HepG2 (cell line): ENCODE measurements around the gene UBR4. TPM values are rescaled to one million over a fixed set of nuclear protein-coding genes. Genes with fewer than 3 reads are reported as not detected.

ENCODE experiments used
- ATAC-seq: fragments of 200-7000 bp; cut with Tn5 transposase; 3 replicates; pipeline ENCODE4 v1.9.1; 2020; ENCODE audit warnings: mild to moderate bottlenecking, moderate library complexity
- BruUV-seq: library from RNA; stranded (reverse); fragments of 400-500 nt; replicated peaks from 2 replicates; lab custom pipeline; 2021; lab: Mats Ljungman, UMichigan
- CTCF ChIA-PET: fragments of 300-600 bp; formaldehyde crosslinking; extraction: SDS; loops from one replicate; lab custom pipeline; 2021; ENCODE audit warnings: low total read pairs, inconsistent platforms, low intra/inter-chr PET ratio; lab: Yijun Ruan, JAX
- POLR2A ChIA-PET: fragments of 350-600 bp; sonication (Branson Sonifier 250); formaldehyde crosslinking; loops from one replicate; lab custom pipeline; 2020; ENCODE audit warnings: antibody characterized with exemption, inconsistent platforms; lab: Yijun Ruan, JAX
- DNase-seq: peaks from one replicate; pipeline ENCODE4 v3.0.0-alpha.2; 2015; ENCODE audit warnings: low spot score
- FAIRE-seq: peaks from 3 replicates; lab custom pipeline; 2011; peaks lifted over from hg19 to GRCh38; lab: Jason Lieb, UNC
- H2AFZ ChIP-seq: one replicate; pipeline ENCODE4 v1.6.1; 2011; ENCODE audit warnings: low read length, inconsistent platforms
- H3K27ac ChIP-seq: fragments of 300-600 bp; 3 replicates; pipeline ENCODE4 v1.8.0; 2011; ENCODE audit warnings: mixed run types, mild to moderate bottlenecking, mixed read lengths, low read length, inconsistent platforms; ENCODE audit not compliant: insufficient read depth; ENCODE audit errors: extremely low read length
- H3K27me3 ChIP-seq, 2 experiments: fragments of 200-600 bp in 1 of 2; 2 replicates in 1 of 2; 3 replicates in 1 of 2; pipeline versions ENCODE4 v1.6.0 to v1.8.0; 2011; ENCODE audit warnings: low read length in 2 of 2, mild to moderate bottlenecking in 2 of 2, moderate library complexity in 2 of 2, inconsistent platforms in 1 of 2; ENCODE audit not compliant: insufficient read depth in 2 of 2, control insufficient read depth in 1 of 2
- H3K36me3 ChIP-seq, 2 experiments: fragments of 200-600 bp in 1 of 2; replicated peaks in 1 of 2; 2 replicates in 1 of 2; 3 replicates in 1 of 2; pipeline versions ENCODE4 v1.5.1 to v1.8.0; 2011; ENCODE audit warnings: low read length in 2 of 2, inconsistent platforms in 1 of 2; ENCODE audit not compliant: insufficient read depth in 2 of 2, control insufficient read depth in 1 of 2
- H3K4me1 ChIP-seq: 2 replicates; pipeline ENCODE4 v1.5.1; 2012; ENCODE audit warnings: low read length, inconsistent platforms; ENCODE audit not compliant: insufficient read depth
- H3K4me2 ChIP-seq: 2 replicates; pipeline ENCODE4 v1.6.0; 2011; ENCODE audit warnings: low read depth, low read length, inconsistent platforms
- H3K4me3 ChIP-seq, 3 experiments: fragments of 200-600 bp in 1 of 3; sonication (generic), shearing (Covaris generic) in 1 of 3; replicated peaks in 1 of 3; 2 replicates each; pipeline ENCODE4 v1.5.1; 2011 to 2016; ENCODE audit warnings: low read length in 3 of 3, inconsistent platforms in 2 of 3, low read depth in 2 of 3, mild to moderate bottlenecking in 2 of 3, control low read depth in 1 of 3, mixed read lengths in 1 of 3; ENCODE audit not compliant: insufficient read depth in 1 of 3
- H3K79me2 ChIP-seq: one replicate; pipeline ENCODE4 v1.6.1; 2011; ENCODE audit warnings: low read length, inconsistent platforms; ENCODE audit not compliant: insufficient read depth
- H3K9ac ChIP-seq: 2 replicates; pipeline ENCODE4 v1.6.0; 2011; ENCODE audit warnings: mild to moderate bottlenecking, low read depth, low read length, inconsistent platforms; ENCODE audit not compliant: insufficient read depth
- H3K9me3 ChIP-seq: 2 replicates; pipeline ENCODE4 v1.5.1; 2012; ENCODE audit warnings: mild to moderate bottlenecking, low read length
- H4K20me1 ChIP-seq: 2 replicates; pipeline ENCODE4 v1.6.0; 2011; ENCODE audit warnings: inconsistent platforms, mild to moderate bottlenecking, low read length, moderate library complexity; ENCODE audit not compliant: insufficient read depth
- NR1H2 ChIP-seq: sonication (generic); formaldehyde crosslinking; IDR thresholded peaks from 2 replicates; pipeline ENCODE4 v1.8.1; 2022; ENCODE audit warnings: low read depth, missing genetic modification reagents, borderline replicate concordance
- SP4 ChIP-seq: sonication (generic); formaldehyde crosslinking; IDR thresholded peaks from 2 replicates; pipeline ENCODE4 v1.8.1; 2023; ENCODE audit warnings: mild to moderate bottlenecking, missing genetic modification reagents
- WGBS: methylation state at CpG from one replicate; pipeline ENCODE4 v1.1.6; 2017; ENCODE audit warnings: low lambda C conversion rate; 5-methylcytosine and 5-hydroxymethylcytosine counted together
- in situ Hi-C: cut with HindIII; loops from 2 replicates; pipeline ENCODE4 v1.10.0; 2017; ENCODE audit warnings: low pct_unique_long_range_greater_than_20kb; ENCODE audit not compliant: extremely low pct_ligation_motif_present
- intact Hi-C: fragments of 100-400 bp; cut with micrococcal nuclease; formaldehyde crosslinking; loops from one replicate; pipeline ENCODE4 v1.10.0; 2022; ENCODE audit not compliant: unreplicated experiment
- polyA plus RNA-seq, 8 experiments: library from polyadenylated mRNA; depleted of rRNA in 3 of 8; stranded (reverse) in 7 of 8; unstranded in 1 of 8; fragments of >200 nt; fragmentation: Illumina TruSeq in 4 of 8; extraction: Trizol in 4 of 8; gene quantifications; 2 replicates each; pipeline versions ENCODE4 v1.2.1 to v1.2.3, GENCODE V29; 2011 to 2016; ENCODE audit warnings: low read depth in 4 of 8, missing spikeins in 1 of 8, mixed read lengths in 1 of 8; ENCODE audit not compliant: insufficient read depth in 1 of 8
- total RNA-seq, 5 experiments: library from RNA; depleted of rRNA; stranded (reverse); fragments of >200 nt; fragmentation: Illumina TruSeq; extraction: Trizol; gene quantifications; 2 replicates each; pipeline ENCODE4 v1.2.3, GENCODE V29; 2016; ENCODE audit warnings: low read depth in 1 of 5
- TF ChIP-seq, protein P1 (sequence below): sonication (generic); formaldehyde crosslinking; IDR thresholded peaks from 2 replicates; pipeline ENCODE4 v1.8.1; 2023; ENCODE audit warnings: mild to moderate bottlenecking, missing genetic modification reagents
- TF ChIP-seq, protein P2 (sequence below): sonication (generic); formaldehyde crosslinking; IDR thresholded peaks from 2 replicates; pipeline ENCODE4 v1.5.0; 2020; ENCODE audit warnings: mild to moderate bottlenecking, missing genetic modification reagents

Gene UBR4
- total and polyA plus RNA-seq, 2 of the 13 experiments (the other 11 are each of a cell fraction or from before 2014, with no cell fraction given) = 59.1 to 106 TPM

DNA sequence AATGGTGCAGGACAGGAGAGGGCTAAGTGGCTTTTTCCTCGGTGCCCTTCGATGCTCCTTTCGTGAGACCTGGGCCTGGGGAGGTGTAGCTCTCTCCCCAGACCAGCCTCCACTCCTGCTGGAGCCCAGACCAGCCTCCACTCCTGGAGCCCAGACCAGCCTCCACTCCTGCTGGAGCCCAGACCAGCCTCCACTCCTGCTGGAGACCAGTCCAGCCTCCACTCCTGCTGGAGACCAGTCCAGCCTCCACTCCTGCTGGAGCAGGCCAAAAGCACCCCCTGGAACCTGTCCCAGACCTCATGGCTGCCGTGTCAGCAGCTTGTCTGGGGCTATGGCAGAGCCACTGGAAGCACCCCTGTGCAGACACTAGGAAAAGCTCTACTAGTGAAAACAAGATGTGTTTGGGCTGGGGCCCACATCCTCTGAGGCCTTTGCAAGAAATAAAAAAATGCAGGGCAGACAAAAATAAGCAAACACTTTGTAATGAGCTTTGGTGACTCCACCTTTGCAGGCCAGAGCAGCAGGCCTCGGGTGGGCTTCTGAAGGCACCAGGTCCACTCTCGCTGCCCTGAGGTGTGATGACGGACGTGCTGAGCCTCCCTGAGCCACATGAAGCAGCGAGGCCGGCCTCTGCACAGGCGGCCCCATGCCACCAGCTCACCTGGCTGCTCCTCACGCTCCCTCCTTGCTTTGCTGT is 137.6 kb downstream of the UBR4 start:
- 78% methylated on average over 7 of the region's 12 CpGs for WGBS

More for the DNA sequence above, 137.6 kb downstream of the UBR4 start:
- ChIA-PET POLR2A (interaction anchor here (0.9 kb wide), 1 partner anchor 61 kb away, joined by 3 read pairs; no protein-coding TSS in a partner anchor), CTCF (no interaction called here)
- intact Hi-C loops = no loop called here
- in situ Hi-C loops = no loop called here
- no peaks in the 10 kb centered on the region for H3K9me3 ChIP-seq
- FAIRE-seq (no peak), ATAC-seq (no peak), DNase-seq (no peak)
- H3K9ac ChIP-seq = no peak overlapping the region
- H2AFZ ChIP-seq = no peak overlapping the region
- H3K36me3 ChIP-seq = peaks cover 35 to 41% of the 10 kb centered on the region in 2 experiments; a peak in 4 of 5 replicates
- BruUV-seq = no TSS peak
- H3K27me3 ChIP-seq = peaks cover 0 to 8% of the 10 kb centered on the region in 2 experiments; a peak in 2 of 5 replicates
- TF ChIP-seq, protein P1, sequence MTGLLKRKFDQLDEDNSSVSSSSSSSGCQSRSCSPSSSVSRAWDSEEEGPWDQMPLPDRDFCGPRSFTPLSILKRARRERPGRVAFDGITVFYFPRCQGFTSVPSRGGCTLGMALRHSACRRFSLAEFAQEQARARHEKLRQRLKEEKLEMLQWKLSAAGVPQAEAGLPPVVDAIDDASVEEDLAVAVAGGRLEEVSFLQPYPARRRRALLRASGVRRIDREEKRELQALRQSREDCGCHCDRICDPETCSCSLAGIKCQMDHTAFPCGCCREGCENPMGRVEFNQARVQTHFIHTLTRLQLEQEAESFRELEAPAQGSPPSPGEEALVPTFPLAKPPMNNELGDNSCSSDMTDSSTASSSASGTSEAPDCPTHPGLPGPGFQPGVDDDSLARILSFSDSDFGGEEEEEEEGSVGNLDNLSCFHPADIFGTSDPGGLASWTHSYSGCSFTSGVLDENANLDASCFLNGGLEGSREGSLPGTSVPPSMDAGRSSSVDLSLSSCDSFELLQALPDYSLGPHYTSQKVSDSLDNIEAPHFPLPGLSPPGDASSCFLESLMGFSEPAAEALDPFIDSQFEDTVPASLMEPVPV (CRISPR knock-in tag) = no peak
- no peak for TF ChIP-seq SP4 (CRISPR knock-in tag)
- TF ChIP-seq, protein P2, sequence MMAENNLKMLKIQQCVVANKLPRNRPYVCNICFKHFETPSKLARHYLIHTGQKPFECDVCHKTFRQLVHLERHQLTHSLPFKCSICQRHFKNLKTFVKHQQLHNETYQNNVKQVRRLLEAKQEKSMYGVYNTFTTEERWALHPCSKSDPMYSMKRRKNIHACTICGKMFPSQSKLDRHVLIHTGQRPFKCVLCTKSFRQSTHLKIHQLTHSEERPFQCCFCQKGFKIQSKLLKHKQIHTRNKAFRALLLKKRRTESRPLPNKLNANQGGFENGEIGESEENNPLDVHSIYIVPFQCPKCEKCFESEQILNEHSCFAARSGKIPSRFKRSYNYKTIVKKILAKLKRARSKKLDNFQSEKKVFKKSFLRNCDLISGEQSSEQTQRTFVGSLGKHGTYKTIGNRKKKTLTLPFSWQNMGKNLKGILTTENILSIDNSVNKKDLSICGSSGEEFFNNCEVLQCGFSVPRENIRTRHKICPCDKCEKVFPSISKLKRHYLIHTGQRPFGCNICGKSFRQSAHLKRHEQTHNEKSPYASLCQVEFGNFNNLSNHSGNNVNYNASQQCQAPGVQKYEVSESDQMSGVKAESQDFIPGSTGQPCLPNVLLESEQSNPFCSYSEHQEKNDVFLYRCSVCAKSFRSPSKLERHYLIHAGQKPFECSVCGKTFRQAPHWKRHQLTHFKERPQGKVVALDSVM (CRISPR knock-in tag) = peak; percentile 87
- TF ChIP-seq NR1H2 (CRISPR knock-in tag) = no peak
- TF ChIP-seq, all 625 proteins: peak for 1
- Histone ChIP-seq H3K79me2 (no peaks in the 10 kb centered on the region), H4K20me1 (no peaks in the 10 kb centered on the region), H3K4me3 (no peak overlapping the region), H3K4me1 (peaks cover 36% of the 10 kb centered on the region), H3K4me2 (no peak overlapping the region), H3K27ac (no peak overlapping the region)
